Measurements from ENCODE around the gene GLMP.

The GLMP gene

DNA sequence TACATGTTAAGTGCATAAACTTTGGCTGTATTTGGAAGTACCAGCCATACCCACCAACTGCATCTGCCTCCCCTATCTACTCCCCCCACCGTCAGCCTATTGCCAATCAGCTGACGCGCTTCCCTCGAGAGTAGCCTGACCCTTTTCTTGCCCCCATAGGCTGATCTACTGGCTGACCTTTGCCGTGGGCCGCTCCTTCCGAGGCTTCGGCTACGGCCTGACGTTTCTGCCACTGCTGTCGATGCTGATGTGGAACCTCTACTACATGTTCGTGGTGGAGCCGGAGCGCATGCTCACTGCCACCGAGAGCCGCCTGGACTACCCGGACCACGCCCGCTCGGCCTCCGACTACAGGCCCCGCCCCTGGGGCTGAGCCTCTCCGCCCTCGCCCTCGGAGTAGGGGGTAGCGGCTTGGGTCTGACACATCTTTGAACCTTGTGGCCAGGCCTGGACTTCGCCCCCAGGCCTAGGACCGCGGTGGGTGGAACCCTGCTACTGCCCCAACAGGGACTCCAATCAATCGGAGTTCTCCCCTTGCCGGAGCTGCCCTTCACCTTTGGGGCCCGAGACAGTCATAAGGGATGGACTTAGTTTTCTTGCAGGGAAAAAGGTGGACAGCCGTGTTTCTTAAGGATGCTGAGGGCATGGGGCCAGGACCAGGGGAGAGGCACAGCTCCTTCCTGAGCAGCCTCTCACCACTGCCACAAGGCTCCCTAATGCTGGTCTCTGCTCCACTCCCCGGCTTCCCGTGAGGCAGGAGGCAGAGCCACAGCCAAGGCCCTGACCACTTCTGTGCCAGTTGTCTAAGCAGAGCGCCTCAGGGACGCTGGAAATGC, 4.0 kb downstream of the GLMP start:
- peak overlapping the region; percentile 72 for H3K4me3 ChIP-seq (ENCODE audit: low read depth, low read length)
- no peak for DNase-seq (ENCODE audit: low read depth)
- TF ChIP-seq, protein P1, sequence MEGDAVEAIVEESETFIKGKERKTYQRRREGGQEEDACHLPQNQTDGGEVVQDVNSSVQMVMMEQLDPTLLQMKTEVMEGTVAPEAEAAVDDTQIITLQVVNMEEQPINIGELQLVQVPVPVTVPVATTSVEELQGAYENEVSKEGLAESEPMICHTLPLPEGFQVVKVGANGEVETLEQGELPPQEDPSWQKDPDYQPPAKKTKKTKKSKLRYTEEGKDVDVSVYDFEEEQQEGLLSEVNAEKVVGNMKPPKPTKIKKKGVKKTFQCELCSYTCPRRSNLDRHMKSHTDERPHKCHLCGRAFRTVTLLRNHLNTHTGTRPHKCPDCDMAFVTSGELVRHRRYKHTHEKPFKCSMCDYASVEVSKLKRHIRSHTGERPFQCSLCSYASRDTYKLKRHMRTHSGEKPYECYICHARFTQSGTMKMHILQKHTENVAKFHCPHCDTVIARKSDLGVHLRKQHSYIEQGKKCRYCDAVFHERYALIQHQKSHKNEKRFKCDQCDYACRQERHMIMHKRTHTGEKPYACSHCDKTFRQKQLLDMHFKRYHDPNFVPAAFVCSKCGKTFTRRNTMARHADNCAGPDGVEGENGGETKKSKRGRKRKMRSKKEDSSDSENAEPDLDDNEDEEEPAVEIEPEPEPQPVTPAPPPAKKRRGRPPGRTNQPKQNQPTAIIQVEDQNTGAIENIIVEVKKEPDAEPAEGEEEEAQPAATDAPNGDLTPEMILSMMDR (IDR thresholded peaks at IDR 0.05; ENCODE audit: control insufficient read depth, extremely low read depth, insufficient read depth): no peak

GRCh38 chr1:156289857-156290256, 5.6 kb downstream of the GLMP start:
- TF ChIP-seq, protein P1 (IDR thresholded peaks at IDR 0.05; ENCODE audit: control insufficient read depth, extremely low read depth, insufficient read depth): no peak
- H3K4me3 ChIP-seq (ENCODE audit: low read depth, low read length): peak overlapping the region; percentile 72
- peak; percentile 62 for DNase-seq (ENCODE audit: low read depth)

- no peak overlapping the region for H3K4me3 ChIP-seq (ENCODE audit: low read depth, low read length)
- TF ChIP-seq, protein P1 (IDR thresholded peaks at IDR 0.05; ENCODE audit: control insufficient read depth, extremely low read depth, insufficient read depth): no peak
- DNase-seq (ENCODE audit: low read depth): no peak
Observed at GRCh38 chr1:156286061-156286460, 9.4 kb downstream of the GLMP start.

DNA sequence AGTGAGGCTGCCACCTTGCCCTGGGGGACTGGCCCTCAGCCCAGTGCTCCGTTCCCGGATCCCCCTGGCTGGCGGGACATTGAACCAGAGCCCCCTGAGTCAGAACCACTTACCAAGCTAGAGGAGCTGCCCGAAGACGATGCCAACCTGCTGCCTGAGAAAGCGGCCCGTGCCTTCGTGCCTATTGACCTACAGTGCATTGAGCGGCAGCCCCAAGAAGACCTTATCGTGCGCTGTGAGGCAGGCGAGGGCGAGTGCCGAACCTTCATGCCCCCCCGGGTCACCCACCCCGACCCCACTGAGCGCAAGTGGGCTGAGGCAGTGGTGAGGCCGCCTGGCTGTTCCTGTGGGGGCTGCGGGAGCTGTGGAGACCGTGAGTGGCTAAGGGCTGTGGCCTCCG, 10.0 kb downstream of the GLMP start:
- TF ChIP-seq, protein P1 (IDR thresholded peaks at IDR 0.05; ENCODE audit: control insufficient read depth, extremely low read depth, insufficient read depth): no peak
- H3K4me3 ChIP-seq (ENCODE audit: low read depth, low read length): peak overlapping the region; percentile 74
- no peak for DNase-seq (ENCODE audit: low read depth)

GRCh38 chr1:156284757-156285156, 10.7 kb downstream of the GLMP start:
- no peak for DNase-seq (ENCODE audit: low read depth)
- H3K4me3 ChIP-seq (ENCODE audit: low read depth, low read length): peak overlapping the region; percentile 74
- TF ChIP-seq, protein P1 (IDR thresholded peaks at IDR 0.05; ENCODE audit: control insufficient read depth, extremely low read depth, insufficient read depth): no peak

DNA sequence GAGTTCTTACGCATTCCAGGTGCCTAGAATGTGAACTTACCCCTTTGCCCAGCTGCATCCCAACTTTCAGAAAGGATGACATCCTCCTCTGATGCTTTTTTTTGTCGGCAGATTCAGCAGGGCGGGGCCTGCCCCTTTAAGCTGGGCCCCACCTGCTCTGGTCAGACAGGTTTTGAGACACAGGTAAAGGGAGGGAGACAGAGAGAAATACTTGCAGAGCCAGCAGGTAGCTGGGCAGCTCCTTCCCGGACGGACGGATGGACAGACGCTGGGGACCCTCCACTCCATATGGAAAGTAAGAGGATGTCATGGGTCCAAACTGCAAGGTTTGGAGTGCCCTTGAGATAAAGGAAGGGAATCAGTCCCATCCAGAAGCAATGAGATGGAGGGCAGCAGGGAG, 11.4 kb downstream of the GLMP start, which contains the start of gene TMEM79:
TMEM79 (plus strand) TSS at position 214 of the 400 bp plus-strand sequence. CDS start 902 bp downstream, outside the sequence.
- H3K4me3 ChIP-seq (ENCODE audit: low read depth, low read length): peak within 1 kb of the TSS; percentile 74
- DNase-seq (ENCODE audit: low read depth): no peak
- TF ChIP-seq, protein P1 (IDR thresholded peaks at IDR 0.05; ENCODE audit: control insufficient read depth, extremely low read depth, insufficient read depth): no peak
